Sigmoid colon (tissue), 7 donors: ENCODE data around the gene METTL21C. TPM values are rescaled to one million over a fixed set of nuclear protein-coding genes. Genes with fewer than 3 reads are reported as not detected.

Source experiments
- DNase-seq: peaks from one replicate; pipeline ENCODE4 v3.0.0-alpha.2; 2019
- H3K27ac ChIP-seq, 4 donors: fragments of 200-600 bp; sonication (generic); one replicate each; pipeline ENCODE4 v1.5.1; 2016 to 2019; ENCODE audit warnings: mild to moderate bottlenecking in 1 of 4
- H3K27me3 ChIP-seq, 3 donors: fragments of 200-600 bp; sonication (generic); one replicate each; pipeline ENCODE4 v1.5.1; 2019; ENCODE audit warnings: mild to moderate bottlenecking in 1 of 3
- H3K36me3 ChIP-seq, 4 donors: fragments of 200-600 bp; sonication (generic); one replicate each; pipeline ENCODE4 v1.5.1; 2016 to 2019
- H3K4me1 ChIP-seq, 4 donors: fragments of 200-600 bp; sonication (generic); one replicate each; pipeline ENCODE4 v1.5.1; 2017 to 2019
- H3K4me3 ChIP-seq, 4 donors: fragments of 200-600 bp; sonication (generic); one replicate each; pipeline ENCODE4 v1.5.1; 2017 to 2019; ENCODE audit warnings: mild to moderate bottlenecking in 2 of 4, moderate library complexity in 1 of 4
- H3K9me3 ChIP-seq, 4 donors: fragments of 200-600 bp in 3 of 4; sonication (generic) in 3 of 4; one replicate each; pipeline versions ENCODE4 v1.5.1 to v1.6.1; 2013 to 2019
- CTCF ChIP-seq, 4 experiments: fragments of 450-650 bp in 3 of 4; fragments of 200-600 bp in 1 of 4; IDR thresholded peaks; one replicate each; pipeline ENCODE4 v1.5.1; 2016 to 2019; ENCODE audit warnings: antibody characterized with exemption in 4 of 4, mild to moderate bottlenecking in 3 of 4, moderate library complexity in 2 of 4
- EP300 ChIP-seq, 4 donors: sonication (generic); formaldehyde crosslinking; IDR thresholded peaks; one replicate each; pipeline ENCODE4 v1.6.1; 2017; ENCODE audit warnings: antibody characterized with exemption in 4 of 4
- POLR2A ChIP-seq, 2 donors: fragments of 450-650 bp; IDR thresholded peaks; one replicate each; pipeline ENCODE4 v1.6.1; 2016; ENCODE audit warnings: antibody characterized with exemption in 2 of 2, mild to moderate bottlenecking in 2 of 2, moderate library complexity in 2 of 2
- POLR2AphosphoS5 ChIP-seq, 4 donors: sonication (generic); formaldehyde crosslinking; IDR thresholded peaks; one replicate each; pipeline ENCODE4 v1.6.1; 2017; ENCODE audit warnings: antibody characterized with exemption in 4 of 4
- WGBS, 2 donors: extraction: QIAGEN DNeasy Blood & Tissue Kit; methylation state at CpG; one replicate each; pipeline ENCODE4 v1.1.7; 2013; 5-methylcytosine and 5-hydroxymethylcytosine counted together
- intact Hi-C: fragments of 100-400 bp; cut with DNase I; formaldehyde crosslinking; loops from one replicate; pipeline ENCODE4 v1.15.1; 2023
- polyA plus RNA-seq, 3 donors: library from polyadenylated mRNA; stranded (reverse); fragments of 200-250 nt; gene quantifications; one replicate each; pipeline ENCODE4 v1.2.3, GENCODE V29; 2013
- total RNA-seq, 4 donors: library from RNA; depleted of rRNA; stranded (reverse); fragments of >200 nt; gene quantifications; one replicate each; pipeline ENCODE4 v1.1.0, GENCODE V29; 2016
- donor health status: healthy with polysubstance abuse.
- donor health status: Bipolar disorder and iron deficiency.
- donor health status: healthy.

METTL21C gene
- total and polyA plus RNA-seq, 7 donors, result 0.36 TPM; not detected in 6

DNA sequence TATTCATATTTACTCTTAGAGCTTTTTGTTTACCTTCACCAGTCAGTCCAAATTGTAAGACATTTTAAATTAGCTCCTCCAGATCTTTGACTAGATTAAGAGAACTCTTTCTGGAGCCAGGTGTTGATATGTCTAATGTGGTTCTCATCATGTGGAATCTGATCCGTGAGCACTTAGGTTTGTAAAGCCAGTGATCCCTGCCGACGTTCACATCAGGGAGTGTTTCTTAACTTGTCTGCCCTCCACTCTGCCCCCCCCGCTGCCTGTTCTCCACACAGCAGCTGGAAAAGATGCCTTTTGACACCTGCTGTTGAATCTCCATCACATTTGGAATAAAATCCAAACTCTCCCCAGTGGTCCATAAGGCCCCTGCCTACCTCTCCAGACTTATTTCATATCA, 17.7 kb downstream of the METTL21C start:
- H3K4me3 ChIP-seq, result no peak overlapping the region
- TF ChIP-seq EP300 (IDR thresholded peaks at IDR 0.05) (no peak), CTCF (IDR thresholded peaks at IDR 0.05) (no peak), POLR2AphosphoS5 (IDR thresholded peaks at IDR 0.05) (no peak), POLR2A (IDR thresholded peaks at IDR 0.05) (no peak)
- H3K36me3 ChIP-seq, result peaks cover 0 to 75% (median 13%) of the 10 kb centered on the region in 4 donors
- no peak for DNase-seq
- no peaks in the 10 kb centered on the region for H3K4me1 ChIP-seq
- no peaks in the 10 kb centered on the region for H3K9me3 ChIP-seq
- no peaks in the 10 kb centered on the region for H3K27me3 ChIP-seq
- no peak overlapping the region for H3K27ac ChIP-seq
- intact Hi-C loops, result no loop called here
- 94 to 98% methylated on average over 4 of the region's 4 CpGs for WGBS, 2 donors

DNA sequence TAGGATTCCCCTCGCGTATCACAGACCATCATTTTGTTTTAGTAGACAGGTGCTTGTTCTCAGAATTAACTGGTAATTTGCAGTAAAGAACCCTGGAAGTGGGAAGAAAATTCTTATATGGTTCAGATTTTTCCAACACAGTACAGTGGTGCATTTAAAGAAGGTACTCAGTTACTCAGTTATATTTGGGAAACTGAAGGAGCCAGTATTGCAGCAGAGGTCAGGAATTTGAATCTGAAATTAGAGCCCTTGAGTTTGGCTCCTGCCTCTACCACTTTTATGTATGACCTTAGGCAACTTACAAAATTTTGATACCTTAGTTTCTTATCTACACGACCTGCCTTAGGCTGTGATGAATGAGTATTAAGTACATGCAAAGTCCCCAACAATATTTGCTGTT, 19.7 kb downstream of the METTL21C start:
- peaks cover 0 to 87% (median 13%) of the 10 kb centered on the region in 4 donors for H3K36me3 ChIP-seq
- 86 to 91% methylated on average over 3 of the region's 3 CpGs for WGBS, 2 donors
- H3K4me1 ChIP-seq, result no peaks in the 10 kb centered on the region
- intact Hi-C loops, result no loop called here
- H3K27me3 ChIP-seq, result no peaks in the 10 kb centered on the region
- H3K9me3 ChIP-seq, result no peaks in the 10 kb centered on the region
- DNase-seq, result no peak
- no peak overlapping the region for H3K4me3 ChIP-seq
- H3K27ac ChIP-seq, result no peak overlapping the region
- TF ChIP-seq EP300 (IDR thresholded peaks at IDR 0.05) (no peak), CTCF (IDR thresholded peaks at IDR 0.05) (no peak), POLR2A (IDR thresholded peaks at IDR 0.05) (no peak), POLR2AphosphoS5 (IDR thresholded peaks at IDR 0.05) (no peak)

GRCh38 chr13:102670130-102670529, 24.7 kb downstream of the METTL21C start:
- H3K4me3 ChIP-seq, result no peak overlapping the region
- peaks cover 0 to 82% (median 21%) of the 10 kb centered on the region in 4 donors for H3K36me3 ChIP-seq
- WGBS, 2 donors, result 59 to 66% methylated on average over 5 of the region's 5 CpGs
- intact Hi-C loops, result no loop called here
- H3K27me3 ChIP-seq, result no peaks in the 10 kb centered on the region
- H3K27ac ChIP-seq, result no peak overlapping the region
- DNase-seq, result no peak
- no peaks in the 10 kb centered on the region for H3K9me3 ChIP-seq
- H3K4me1 ChIP-seq, result no peaks in the 10 kb centered on the region
- TF ChIP-seq POLR2A (IDR thresholded peaks at IDR 0.05) (no peak), EP300 (IDR thresholded peaks at IDR 0.05) (no peak), CTCF (IDR thresholded peaks at IDR 0.05) (no peak), POLR2AphosphoS5 (IDR thresholded peaks at IDR 0.05) (no peak)

- DNase-seq, result no peak
- Histone ChIP-seq H3K27me3 (no peaks in the 10 kb centered on the region), H3K9me3 (no peaks in the 10 kb centered on the region), H3K4me1 (no peaks in the 10 kb centered on the region), H3K27ac (no peak overlapping the region), H3K36me3 (peaks cover 0 to 82% (median 12%) of the 10 kb centered on the region in 4 donors), H3K4me3 (no peak overlapping the region)
- intact Hi-C loops, result no loop called here
- 93 to 96% methylated on average over 4 of the region's 4 CpGs for WGBS, 2 donors
- TF ChIP-seq POLR2AphosphoS5 (IDR thresholded peaks at IDR 0.05), result no peak
- no peak for TF ChIP-seq CTCF (IDR thresholded peaks at IDR 0.05)
- TF ChIP-seq EP300 (IDR thresholded peaks at IDR 0.05), result no peak
- TF ChIP-seq POLR2A (IDR thresholded peaks at IDR 0.05), result no peak
These were observed 26.9 kb downstream of the METTL21C start for GRCh38 chr13:102667911-102668310.

DNA sequence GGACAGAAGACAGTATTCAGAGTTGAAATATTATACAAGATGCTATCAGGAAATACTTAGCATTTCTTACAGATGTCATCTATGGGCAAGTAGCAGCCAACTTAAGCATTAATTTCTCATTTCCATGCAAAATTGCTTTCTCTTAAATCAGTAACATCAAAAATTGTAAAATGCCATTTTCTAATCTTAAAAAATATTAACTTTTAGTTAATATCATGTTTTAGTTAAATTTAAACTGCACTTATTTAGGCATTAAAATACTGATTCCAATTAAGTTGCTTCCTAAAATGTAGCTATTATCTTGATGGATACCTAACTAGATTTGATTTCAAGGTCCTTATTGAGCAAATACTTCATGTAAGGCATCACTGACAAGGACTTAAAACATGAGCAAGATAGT, 27.8 kb downstream of the METTL21C start:
- intact Hi-C loops, result no loop called here
- Histone ChIP-seq H3K36me3 (peaks cover 0 to 83% (median 12%) of the 10 kb centered on the region in 4 donors), H3K9me3 (no peaks in the 10 kb centered on the region)

More for the DNA sequence above, 27.8 kb downstream of the METTL21C start:
- Histone ChIP-seq H3K4me3 (no peak overlapping the region), H3K27me3 (no peaks in the 10 kb centered on the region), H3K27ac (no peak overlapping the region), H3K4me1 (no peaks in the 10 kb centered on the region)
- no peak for DNase-seq
- TF ChIP-seq CTCF (IDR thresholded peaks at IDR 0.05) (no peak), POLR2AphosphoS5 (IDR thresholded peaks at IDR 0.05) (no peak), EP300 (IDR thresholded peaks at IDR 0.05) (no peak), POLR2A (IDR thresholded peaks at IDR 0.05) (no peak)
